SK-N-SH treated with all-trans-retinoic acid at 6 μM for 48 hours (cell line): ENCODE data around the gene IL36RN.

Experiments
- CREB5 ChIP-seq: fragments of 250-450 bp; sonication (Bioruptor Pico); IDR thresholded peaks from 2 replicates; pipeline ENCODE4 v1.5.1; 2020; ENCODE audit warnings: low read depth, mild to moderate bottlenecking, moderate library complexity
- GLIS3 ChIP-seq: fragments of 250-450 bp; sonication (Bioruptor Pico); IDR thresholded peaks from 2 replicates; pipeline ENCODE4 v1.5.0; 2020; ENCODE audit warnings: mild to moderate bottlenecking, moderate library complexity
- OSR1 ChIP-seq: fragments of 250-450 bp; sonication (Bioruptor Pico); IDR thresholded peaks from 2 replicates; pipeline ENCODE4 v1.8.0; 2022; ENCODE audit warnings: moderate library complexity, mild to moderate bottlenecking, inconsistent platforms
- PATZ1 ChIP-seq: fragments of 250-450 bp; sonication (Bioruptor Pico); IDR thresholded peaks from 2 replicates; pipeline ENCODE4 v1.8.0; 2020; ENCODE audit warnings: mild to moderate bottlenecking, moderate library complexity, borderline replicate concordance
- POU6F1 ChIP-seq: fragments of 250-450 bp; sonication (Bioruptor Pico); IDR thresholded peaks from 2 replicates; pipeline ENCODE4 v1.8.0; 2021; ENCODE audit warnings: low read depth, mild to moderate bottlenecking, moderate library complexity, borderline replicate concordance
- PPARA ChIP-seq: fragments of 250-450 bp; sonication (Bioruptor Pico); IDR thresholded peaks from 2 replicates; pipeline ENCODE4 v1.5.0; 2020; ENCODE audit warnings: mild to moderate bottlenecking, borderline replicate concordance
- SNAI2 ChIP-seq: fragments of 250-450 bp; sonication (Bioruptor Pico); IDR thresholded peaks from 2 replicates; pipeline ENCODE4 v1.5.0; 2020; ENCODE audit warnings: mild to moderate bottlenecking, moderate library complexity
- TCF4 ChIP-seq: fragments of 250-450 bp; sonication (Bioruptor Pico); IDR thresholded peaks from 2 replicates; pipeline ENCODE4 v1.8.0; 2021; ENCODE audit warnings: mild to moderate bottlenecking, moderate library complexity, borderline replicate concordance
- TOX ChIP-seq: fragments of 250-450 bp; sonication (Bioruptor Pico); IDR thresholded peaks from 2 replicates; pipeline ENCODE4 v1.8.0; 2021; ENCODE audit warnings: mild to moderate bottlenecking, moderate library complexity, borderline replicate concordance
- TSHZ2 ChIP-seq: fragments of 250-450 bp; sonication (Bioruptor Pico); IDR thresholded peaks from 2 replicates; pipeline ENCODE4 v1.5.0; 2020; ENCODE audit warnings: mild to moderate bottlenecking, moderate library complexity
- ZC3H10 ChIP-seq: fragments of 250-450 bp; sonication (Bioruptor Pico); IDR thresholded peaks from 2 replicates; pipeline ENCODE4 v1.5.1; 2021; ENCODE audit warnings: mild to moderate bottlenecking, moderate library complexity
- ZFP3 ChIP-seq: fragments of 250-450 bp; sonication (Bioruptor Pico); IDR thresholded peaks from 2 replicates; pipeline ENCODE4 v1.5.0; 2020; ENCODE audit warnings: mild to moderate bottlenecking, moderate library complexity
- ZNF8 ChIP-seq: fragments of 450-650 bp; formaldehyde crosslinking; IDR thresholded peaks from 2 replicates; pipeline ENCODE4 v1.5.0; 2020; ENCODE audit warnings: mild to moderate bottlenecking, moderate library complexity

- no peak for TF ChIP-seq OSR1 (CRISPR knock-in tag)
- TF ChIP-seq SNAI2 (CRISPR knock-in tag) = no peak
- no peak for TF ChIP-seq CREB5 (CRISPR knock-in tag)
- no peak for TF ChIP-seq TOX (CRISPR knock-in tag)
- no peak for TF ChIP-seq PPARA (CRISPR knock-in tag)
- no peak for TF ChIP-seq PATZ1 (CRISPR knock-in tag)
- no peak for TF ChIP-seq POU6F1 (CRISPR knock-in tag)
- TF ChIP-seq ZC3H10 = no peak
- no peak for TF ChIP-seq ZFP3 (CRISPR knock-in tag)
- no peak for TF ChIP-seq TSHZ2 (CRISPR knock-in tag)
- TF ChIP-seq TCF4 = no peak
- TF ChIP-seq ZNF8 (CRISPR knock-in tag) = no peak
- no peak for TF ChIP-seq GLIS3 (CRISPR knock-in tag)
Observed at GRCh38 chr2:113039158-113039557, 19.8 kb upstream of the IL36RN start.
